Uterus (tissue), 2 donors: ENCODE measurements around the gene SCAPER.

Experiments used
- CTCF ChIP-seq, 4 experiments: fragments of 200-600 bp in 2 of 4; fragments of 450-650 bp in 2 of 4; sonication (generic) in 2 of 4; IDR thresholded peaks; one replicate each; pipeline ENCODE4 v1.5.1; 2016 to 2019; ENCODE audit warnings: antibody characterized with exemption in 4 of 4, mild to moderate bottlenecking in 2 of 4, moderate library complexity in 1 of 4
- POLR2A ChIP-seq, 2 donors: fragments of 450-650 bp; IDR thresholded peaks; one replicate each; pipeline ENCODE4 v1.6.1; 2016; ENCODE audit warnings: antibody characterized with exemption in 2 of 2, mild to moderate bottlenecking in 1 of 2, moderate library complexity in 1 of 2

GRCh38 chr15:76340803-76341365, 564.3 kb downstream of the SCAPER start:
- no peak for TF ChIP-seq CTCF (IDR thresholded peaks at IDR 0.05)
- TF ChIP-seq POLR2A (IDR thresholded peaks at IDR 0.05): no peak
